Lower leg skin (tissue), 4 donors: ENCODE measurements around the gene RPAP2. TPM values are rescaled to one million over a fixed set of nuclear protein-coding genes. Genes with fewer than 3 reads are reported as not detected.
"Not testable (repeated sequence)": the region's sequence is repeated elsewhere in the genome, so short reads cannot be mapped to it uniquely, and the experiment has no call there.

ENCODE experiments used
- DNase-seq, 2 donors: peaks; one replicate each; pipeline ENCODE4 v3.0.0-alpha.2; 2019; ENCODE audit warnings: low spot score in 2 of 2
- H3K4me3 ChIP-seq: fragments of 200-600 bp; sonication (generic); 2 replicates; pipeline ENCODE4 v1.5.1; 2017; ENCODE audit warnings: mild to moderate bottlenecking, low read depth; ENCODE audit not compliant: poor library complexity, severe bottlenecking
- CTCF ChIP-seq, 3 donors: fragments of 450-650 bp; IDR thresholded peaks; one replicate each; pipeline ENCODE4 v1.5.1; 2016; ENCODE audit warnings: antibody characterized with exemption in 3 of 3, mild to moderate bottlenecking in 3 of 3, moderate library complexity in 2 of 3
- POLR2A ChIP-seq, 2 donors: fragments of 450-650 bp; IDR thresholded peaks; one replicate each; pipeline ENCODE4 v1.6.1; 2016 to 2017; ENCODE audit warnings: antibody characterized with exemption in 2 of 2, mild to moderate bottlenecking in 1 of 2, moderate library complexity in 1 of 2
- WGBS, 2 donors: methylation state at CpG; one replicate each; pipeline ENCODE4 v1.1.5; 2018; 5-methylcytosine and 5-hydroxymethylcytosine counted together
- intact Hi-C: fragments of 100-400 bp; cut with DNase I; formaldehyde crosslinking; loops from one replicate; pipeline ENCODE4 v1.15.0; 2023; ENCODE audit warnings: low total_unique reads
- total RNA-seq, 4 donors: library from RNA; depleted of rRNA; stranded (reverse); fragments of >200 nt; gene quantifications; one replicate each; pipeline ENCODE4 v1.1.0, GENCODE V29; 2016

The RPAP2 gene
- total RNA-seq, 4 donors from 2014 or later, result 9.0 to 14.5 (median 9.3) TPM

GRCh38 chr1:92343061-92343460 is 44.2 kb downstream of the RPAP2 start:
- WGBS, 2 donors, result 90 to 91% methylated on average over 3 of the region's 3 CpGs
- TF ChIP-seq POLR2A (IDR thresholded peaks at IDR 0.05) (no peak), CTCF (IDR thresholded peaks at IDR 0.05) (no peak)
- intact Hi-C loops, result no loop called here
- no peak for DNase-seq
- H3K4me3 ChIP-seq, result no peak overlapping the region

- no peak for DNase-seq
- 86 to 91% methylated on average over 1 of the region's 1 CpG for WGBS, 2 donors
- no peak for TF ChIP-seq POLR2A (IDR thresholded peaks at IDR 0.05)
- no peak for TF ChIP-seq CTCF (IDR thresholded peaks at IDR 0.05)
- no peak overlapping the region for H3K4me3 ChIP-seq
- intact Hi-C loops, result no loop called here
Observed at GRCh38 chr1:92346866-92347640, 48.2 kb downstream of the RPAP2 start.

GRCh38 chr1:92352856-92353255 is 54.0 kb downstream of the RPAP2 start:
- WGBS, 2 donors, result 95 to 97% methylated on average over 1 of the region's 1 CpG
- no peak overlapping the region for H3K4me3 ChIP-seq
- no peak for DNase-seq
- intact Hi-C loops, result no loop called here
- TF ChIP-seq CTCF (IDR thresholded peaks at IDR 0.05) (no peak), POLR2A (IDR thresholded peaks at IDR 0.05) (no peak)

GRCh38 chr1:92354259-92354658 is 55.4 kb downstream of the RPAP2 start:
- TF ChIP-seq CTCF (IDR thresholded peaks at IDR 0.05) (no peak), POLR2A (IDR thresholded peaks at IDR 0.05) (no peak)
- intact Hi-C loops, result no loop called here
- DNase-seq, result no peak
- H3K4me3 ChIP-seq, result no peak overlapping the region

GRCh38 chr1:92356956-92357355 is 58.1 kb downstream of the RPAP2 start:
- DNase-seq, result no peak
- no peak overlapping the region for H3K4me3 ChIP-seq
- intact Hi-C loops, result no loop called here
- TF ChIP-seq POLR2A (IDR thresholded peaks at IDR 0.05), result no peak
- no peak for TF ChIP-seq CTCF (IDR thresholded peaks at IDR 0.05)

- DNase-seq, intact Hi-C loops, H3K4me3 ChIP-seq: not testable (repeated sequence)
- WGBS, 2 donors, result 86 to 89% methylated on average over 10 of the region's 10 CpGs
Observed at GRCh38 chr1:92359382-92359781, 60.5 kb downstream of the RPAP2 start.
